ENCODE measurements around the gene TCEANC.
A peak's percentile ranks its signal among the peaks of the same experiment; 100 is the strongest.
"Not testable (repeated sequence)": the region's sequence is repeated elsewhere in the genome, so short reads cannot be mapped to it uniquely, and the experiment has no call there.

Gene TCEANC

GRCh38 chrX:13652850-13653693 lies at the start of gene TCEANC:
Gene TCEANC, plus strand, starts transcription at chrX:13653141. Its CDS starts 9,368 bp downstream, at chrX:13662509.
- FAIRE-seq = no peak
- DNase-seq (ENCODE audit: low spot score) = peak; percentile 81

GRCh38 chrX:13605611-13606010 lies 47.3 kb upstream of the TCEANC start:
- FAIRE-seq (no peak), DNase-seq (ENCODE audit: low spot score) (no peak)

GRCh38 chrX:13607331-13607995 lies 45.5 kb upstream of the TCEANC start:
- DNase-seq (ENCODE audit: low spot score) (no peak), FAIRE-seq (no peak)

GRCh38 chrX:13607996-13608365 lies 45.0 kb upstream of the TCEANC start:
- DNase-seq (ENCODE audit: low spot score) = no peak
- FAIRE-seq = no peak

GRCh38 chrX:13614154-13614553 lies 38.8 kb upstream of the TCEANC start:
- DNase-seq (ENCODE audit: low spot score) (no peak), FAIRE-seq (no peak)

GRCh38 chrX:13620207-13620606 lies 32.7 kb upstream of the TCEANC start:
- no peak for FAIRE-seq
- no peak for DNase-seq (ENCODE audit: low spot score)

- no peak for FAIRE-seq
- DNase-seq (ENCODE audit: low spot score) = no peak
Observed at GRCh38 chrX:13622401-13622964, 30.5 kb upstream of the TCEANC start.

GRCh38 chrX:13627306-13627705 lies 25.6 kb upstream of the TCEANC start:
- no peak for DNase-seq (ENCODE audit: low spot score)
- no peak for FAIRE-seq

GRCh38 chrX:13637224-13637623 lies 15.7 kb upstream of the TCEANC start:
- not testable (repeated sequence) for DNase-seq (ENCODE audit: low spot score); FAIRE-seq

GRCh38 chrX:13638021-13638420 lies 14.9 kb upstream of the TCEANC start:
- no peak for FAIRE-seq
- no peak for DNase-seq (ENCODE audit: low spot score)

- no peak for FAIRE-seq
- no peak for DNase-seq (ENCODE audit: low spot score)
Observed at GRCh38 chrX:13638826-13639225, 14.1 kb upstream of the TCEANC start.

- FAIRE-seq = not testable (repeated sequence)
Observed at GRCh38 chrX:13641684-13642083, 11.3 kb upstream of the TCEANC start.

GRCh38 chrX:13645464-13646153 lies 7.3 kb upstream of the TCEANC start:
- DNase-seq (ENCODE audit: low spot score) = no peak
- no peak for FAIRE-seq

More at GRCh38 chrX:13641684-13642083, 11.3 kb upstream of the TCEANC start:
- not testable (repeated sequence) for DNase-seq (ENCODE audit: low spot score)

GRCh38 chrX:13646154-13646549 lies 6.8 kb upstream of the TCEANC start:
- FAIRE-seq (no peak), DNase-seq (ENCODE audit: low spot score) (peak; percentile 11)

- peak; percentile 20 for DNase-seq (ENCODE audit: low spot score)
Observed at GRCh38 chrX:13647709-13648212, 5.2 kb upstream of the TCEANC start.

GRCh38 chrX:13648336-13648735 lies 4.6 kb upstream of the TCEANC start:
- FAIRE-seq; DNase-seq (ENCODE audit: low spot score): not testable (repeated sequence)

More at GRCh38 chrX:13647709-13648212, 5.2 kb upstream of the TCEANC start:
- no peak for FAIRE-seq

GRCh38 chrX:13649838-13650237 lies 3.1 kb upstream of the TCEANC start:
- FAIRE-seq = no peak
- DNase-seq (ENCODE audit: low spot score) = no peak

GRCh38 chrX:13650318-13650717 lies 2.6 kb upstream of the TCEANC start:
- FAIRE-seq = no peak

GRCh38 chrX:13651150-13651549 lies 1.8 kb upstream of the TCEANC start:
- no peak for DNase-seq (ENCODE audit: low spot score)
- FAIRE-seq = no peak

More at GRCh38 chrX:13650318-13650717, 2.6 kb upstream of the TCEANC start:
- no peak for DNase-seq (ENCODE audit: low spot score)

- DNase-seq (ENCODE audit: low spot score) = peak; percentile 13
- FAIRE-seq = no peak
Observed at GRCh38 chrX:13652287-13652793, 601 bp upstream of the TCEANC start.

- FAIRE-seq = no peak
Observed at GRCh38 chrX:13654116-13654515, 1.2 kb downstream of the TCEANC start.

More at GRCh38 chrX:13654116-13654515, 1.2 kb downstream of the TCEANC start:
- no peak for DNase-seq (ENCODE audit: low spot score)

All from urothelium cell line (cell line).